GM18502 (cell line): ENCODE data around the gene ADAMTS15.

Source experiments
- ATAC-seq: cut with Tn5 transposase; IDR thresholded peaks from one replicate; pipeline ENCODE4 v1.9.1; 2021; ENCODE audit warnings: mild to moderate bottlenecking; ENCODE audit not compliant: unreplicated experiment, poor library complexity

Gene ADAMTS15

DNA sequence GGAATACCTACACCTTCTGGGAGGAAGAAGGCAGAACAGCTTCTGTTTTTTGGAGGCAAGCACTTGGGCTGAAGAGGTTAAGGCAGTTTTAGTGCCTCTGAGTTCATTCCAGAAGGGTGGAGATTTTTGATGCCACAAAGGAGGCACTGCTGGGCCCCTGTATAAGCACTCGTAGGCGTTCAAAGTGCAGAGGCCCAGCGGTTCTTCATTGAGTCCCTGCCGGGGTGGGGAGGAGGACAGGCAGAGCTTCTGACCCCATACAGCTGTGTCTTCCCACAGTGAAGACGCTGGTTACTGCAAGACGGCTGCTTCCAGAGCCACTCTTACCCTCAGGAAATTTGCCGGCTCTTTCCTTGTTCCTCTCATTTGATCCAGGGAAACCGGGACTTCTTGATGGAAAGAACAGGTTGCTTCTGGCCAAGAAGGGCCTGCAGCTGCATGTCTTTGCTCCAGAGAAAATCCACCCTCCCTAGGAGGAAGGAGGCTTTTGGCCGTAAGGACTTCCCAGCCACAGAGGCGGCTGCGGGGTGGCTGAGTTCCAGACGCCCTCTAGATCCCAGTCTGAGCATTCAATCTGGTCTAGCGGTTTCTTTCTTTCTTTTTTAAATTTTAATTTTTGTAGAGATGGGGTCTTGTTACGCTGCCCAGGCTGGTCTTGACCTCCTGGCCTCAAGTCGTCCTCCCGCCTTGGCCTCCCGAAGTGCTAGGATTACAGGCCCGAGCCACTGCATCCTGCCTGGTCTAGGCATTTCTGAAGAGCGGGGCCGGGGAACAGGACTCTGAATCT lies 9.4 kb downstream of the ADAMTS15 start:
- no peak for ATAC-seq

DNA sequence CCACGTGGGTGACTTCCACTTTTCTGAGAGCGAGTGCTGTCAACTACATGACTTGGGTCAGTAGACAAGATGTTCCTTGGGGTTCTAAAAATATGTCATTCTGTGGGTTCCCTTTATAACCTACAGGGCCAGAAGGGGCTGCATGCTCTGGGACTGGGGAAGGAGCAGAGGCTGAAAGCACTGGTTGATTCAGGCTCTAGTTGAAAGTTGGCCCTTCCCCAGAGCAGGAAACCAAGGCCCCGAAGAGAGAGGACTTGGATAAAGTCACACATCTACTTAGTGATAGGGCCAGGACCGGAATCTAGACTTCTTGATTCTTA lies 9.9 kb downstream of the ADAMTS15 start:
- no peak for ATAC-seq

DNA sequence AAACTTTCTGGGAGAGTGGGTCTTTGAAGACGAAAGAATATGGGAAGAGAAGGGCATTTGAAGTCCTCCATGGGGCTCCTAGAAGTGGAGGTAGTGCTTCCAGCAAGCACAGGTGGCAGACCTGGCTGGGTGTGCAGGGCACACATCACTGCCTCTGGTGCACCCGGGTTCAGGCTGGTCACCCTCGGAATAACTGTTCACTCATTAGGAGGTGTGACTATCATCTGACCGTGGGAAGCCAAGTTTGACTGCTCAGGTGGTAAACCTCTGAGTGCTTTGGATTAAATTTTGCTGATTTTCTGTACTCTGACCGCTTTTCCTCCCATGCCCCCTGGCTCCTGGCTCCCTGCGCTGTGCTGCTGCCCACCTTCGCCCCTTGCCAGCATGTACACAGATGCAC lies 11.1 kb downstream of the ADAMTS15 start:
- ATAC-seq, result no peak

DNA sequence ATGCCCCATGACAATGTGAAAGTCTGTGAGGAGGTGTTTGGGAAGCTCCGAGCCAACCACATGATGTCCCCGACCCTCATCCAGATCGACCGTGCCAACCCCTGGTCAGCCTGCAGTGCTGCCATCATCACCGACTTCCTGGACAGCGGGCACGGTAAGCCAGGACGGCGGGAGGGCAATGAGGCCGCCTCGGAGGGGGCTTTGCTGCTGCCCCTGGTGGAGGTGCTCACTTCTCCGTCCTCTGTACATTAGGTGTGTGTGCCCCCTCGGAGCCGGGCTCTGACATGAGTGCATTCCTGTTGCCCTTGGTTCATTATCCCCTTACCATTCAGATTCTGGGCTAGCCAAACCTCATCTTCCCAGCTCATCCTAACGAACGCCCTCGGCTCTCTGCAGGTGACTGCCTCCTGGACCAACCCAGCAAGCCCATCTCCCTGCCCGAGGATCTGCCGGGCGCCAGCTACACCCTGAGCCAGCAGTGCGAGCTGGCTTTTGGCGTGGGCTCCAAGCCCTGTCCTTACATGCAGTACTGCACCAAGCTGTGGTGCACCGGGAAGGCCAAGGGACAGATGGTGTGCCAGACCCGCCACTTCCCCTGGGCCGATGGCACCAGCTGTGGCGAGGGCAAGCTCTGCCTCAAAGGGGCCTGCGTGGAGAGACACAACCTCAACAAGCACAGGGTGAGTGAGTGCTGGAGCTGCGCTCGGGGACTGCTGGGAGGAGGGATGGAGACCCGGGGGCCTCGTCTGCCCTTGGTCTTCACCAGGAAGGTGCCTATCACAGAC lies 13.8 kb downstream of the ADAMTS15 start:
- ATAC-seq, result no peak

DNA sequence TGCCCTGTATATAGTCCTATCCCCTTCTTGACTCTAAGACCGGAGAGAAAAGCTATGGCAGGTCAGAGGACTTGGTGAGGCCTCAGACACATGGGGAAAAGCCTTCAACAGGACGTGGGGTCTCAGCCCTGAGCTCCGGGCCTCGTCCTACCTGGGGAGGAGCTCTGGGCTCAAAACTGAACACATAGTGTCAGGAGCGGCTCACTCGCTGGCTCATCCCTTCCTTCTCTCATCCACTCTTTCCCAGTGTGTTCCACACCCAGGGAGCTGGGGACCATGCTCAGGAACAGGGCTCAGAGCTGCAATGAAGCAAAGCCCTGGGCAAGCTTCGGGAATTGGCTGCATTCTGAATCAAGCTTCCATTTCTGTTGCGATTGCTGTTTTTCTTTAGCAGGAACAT lies 14.5 kb downstream of the ADAMTS15 start:
- ATAC-seq, result no peak

DNA sequence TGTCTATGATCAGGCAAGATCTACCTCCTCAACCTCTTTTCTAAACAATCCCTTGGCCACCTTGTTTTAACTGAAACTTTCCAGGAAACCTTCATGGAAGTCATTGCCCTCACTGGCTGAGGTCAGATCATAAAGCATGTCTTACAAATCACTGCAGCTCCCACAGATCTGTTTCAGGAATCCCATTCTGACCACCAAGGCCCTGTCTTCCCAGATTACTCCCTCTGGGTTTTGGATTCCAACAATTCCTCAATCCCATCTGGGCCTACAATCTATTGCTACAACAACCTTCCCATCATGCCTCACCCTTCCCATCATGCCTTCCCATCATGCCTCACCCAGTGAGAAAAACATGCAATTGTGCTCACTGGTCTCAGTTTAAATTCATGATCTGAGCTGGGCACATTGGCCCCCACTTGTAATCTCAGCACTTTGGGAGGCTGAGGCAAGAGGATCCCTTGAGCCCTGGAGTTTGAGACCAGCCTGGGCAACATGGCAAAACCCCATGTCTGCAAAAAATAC lies 15.9 kb downstream of the ADAMTS15 start:
- ATAC-seq, result no peak

DNA sequence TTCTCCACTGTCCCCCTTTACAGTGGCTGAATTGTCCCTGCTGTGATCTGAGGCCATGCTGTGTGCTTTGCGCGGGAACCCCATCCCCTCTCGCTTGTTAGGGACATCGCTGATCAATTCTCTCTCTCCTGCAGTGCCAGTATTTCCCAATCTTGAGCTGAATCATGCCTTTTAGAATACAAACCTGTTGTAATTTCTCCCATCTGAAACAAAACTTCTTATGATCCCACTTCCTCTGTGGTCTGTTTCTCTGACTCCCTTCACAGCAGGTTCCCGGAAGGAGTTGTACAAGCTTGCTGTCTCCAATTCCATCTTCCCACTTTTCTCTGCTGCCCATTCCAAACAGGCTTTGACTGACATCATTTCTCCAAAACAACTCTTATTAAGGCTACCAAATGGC lies 16.8 kb downstream of the ADAMTS15 start:
- no peak for ATAC-seq

DNA sequence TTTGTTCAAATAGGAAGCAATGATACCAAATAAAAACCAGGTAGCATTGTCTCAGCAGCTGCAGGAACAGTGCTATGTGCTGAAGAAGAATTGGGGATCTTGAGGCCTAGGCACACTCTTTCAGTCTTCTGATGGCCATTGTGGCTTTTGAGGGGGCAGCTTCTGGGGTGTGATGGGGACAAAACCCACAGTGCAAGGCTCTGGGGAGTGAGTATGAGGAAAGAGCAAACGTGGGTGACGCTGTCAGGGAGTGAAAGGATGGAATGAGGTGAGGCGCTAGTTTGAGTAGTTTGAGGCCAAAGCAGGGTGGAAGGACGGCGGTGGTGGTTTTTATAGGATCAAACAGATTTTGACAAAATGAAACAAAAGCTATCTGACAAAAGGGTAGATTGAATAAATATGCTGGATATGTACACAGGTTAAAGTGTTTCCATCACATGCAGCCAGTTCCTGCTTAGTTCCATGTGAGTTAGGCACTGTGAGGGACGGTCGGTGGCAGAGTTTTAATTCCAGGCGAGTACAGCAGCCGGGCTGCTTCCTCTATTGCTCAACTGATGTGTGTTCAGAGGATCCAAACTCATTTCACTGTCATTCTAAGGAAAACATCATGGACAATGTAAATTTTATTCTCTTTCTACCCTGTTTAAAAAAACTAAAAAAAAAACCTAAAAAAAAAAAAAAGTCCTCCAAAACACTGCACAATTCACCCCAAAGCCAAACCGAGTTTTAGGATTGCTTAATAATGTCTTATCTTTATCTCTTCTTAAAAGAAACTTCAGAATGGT lies 18.9 kb downstream of the ADAMTS15 start:
- no peak for ATAC-seq

DNA sequence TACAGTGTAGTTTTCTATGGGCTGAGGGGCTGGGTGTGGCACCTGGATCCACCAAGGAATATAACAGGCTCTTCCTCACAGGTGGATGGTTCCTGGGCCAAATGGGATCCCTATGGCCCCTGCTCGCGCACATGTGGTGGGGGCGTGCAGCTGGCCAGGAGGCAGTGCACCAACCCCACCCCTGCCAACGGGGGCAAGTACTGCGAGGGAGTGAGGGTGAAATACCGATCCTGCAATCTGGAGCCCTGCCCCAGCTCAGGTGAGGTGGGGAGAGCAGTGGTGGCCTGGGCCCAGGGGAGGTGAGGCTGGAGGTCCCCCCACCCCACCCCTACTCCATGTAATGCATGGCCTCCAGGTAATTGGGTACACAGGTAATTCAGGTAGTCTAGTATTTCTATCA lies 20.7 kb downstream of the ADAMTS15 start:
- ATAC-seq, result no peak

DNA sequence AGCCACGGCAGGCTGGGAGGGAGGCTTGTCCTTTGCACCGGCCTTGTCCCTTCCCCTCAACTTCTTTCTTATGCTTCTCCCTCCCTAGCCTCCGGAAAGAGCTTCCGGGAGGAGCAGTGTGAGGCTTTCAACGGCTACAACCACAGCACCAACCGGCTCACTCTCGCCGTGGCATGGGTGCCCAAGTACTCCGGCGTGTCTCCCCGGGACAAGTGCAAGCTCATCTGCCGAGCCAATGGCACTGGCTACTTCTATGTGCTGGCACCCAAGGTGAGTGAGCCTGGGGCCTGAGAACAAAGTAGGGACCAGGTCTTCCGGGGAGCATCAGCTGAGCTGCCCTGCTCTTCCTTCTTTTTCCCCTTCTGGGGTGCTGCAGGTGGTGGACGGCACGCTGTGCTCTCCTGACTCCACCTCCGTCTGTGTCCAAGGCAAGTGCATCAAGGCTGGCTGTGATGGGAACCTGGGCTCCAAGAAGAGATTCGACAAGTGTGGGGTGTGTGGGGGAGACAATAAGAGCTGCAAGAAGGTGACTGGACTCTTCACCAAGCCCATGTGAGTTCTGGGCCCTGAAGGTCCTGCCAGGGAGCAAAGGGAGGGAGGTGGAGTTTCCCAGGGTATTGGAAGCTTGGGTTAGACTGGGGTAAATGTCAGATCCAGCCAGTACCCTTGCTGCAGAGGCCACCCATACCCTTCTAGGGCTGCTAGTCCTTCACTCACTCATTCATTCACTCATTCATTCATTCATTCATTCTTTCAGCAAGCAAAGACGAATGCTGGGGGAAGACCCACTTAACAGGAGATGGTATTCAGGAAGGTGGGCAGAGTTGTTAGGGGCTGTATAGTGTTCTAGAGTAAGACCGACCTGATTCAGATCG lies 22.6 kb downstream of the ADAMTS15 start:
- ATAC-seq, result no peak

DNA sequence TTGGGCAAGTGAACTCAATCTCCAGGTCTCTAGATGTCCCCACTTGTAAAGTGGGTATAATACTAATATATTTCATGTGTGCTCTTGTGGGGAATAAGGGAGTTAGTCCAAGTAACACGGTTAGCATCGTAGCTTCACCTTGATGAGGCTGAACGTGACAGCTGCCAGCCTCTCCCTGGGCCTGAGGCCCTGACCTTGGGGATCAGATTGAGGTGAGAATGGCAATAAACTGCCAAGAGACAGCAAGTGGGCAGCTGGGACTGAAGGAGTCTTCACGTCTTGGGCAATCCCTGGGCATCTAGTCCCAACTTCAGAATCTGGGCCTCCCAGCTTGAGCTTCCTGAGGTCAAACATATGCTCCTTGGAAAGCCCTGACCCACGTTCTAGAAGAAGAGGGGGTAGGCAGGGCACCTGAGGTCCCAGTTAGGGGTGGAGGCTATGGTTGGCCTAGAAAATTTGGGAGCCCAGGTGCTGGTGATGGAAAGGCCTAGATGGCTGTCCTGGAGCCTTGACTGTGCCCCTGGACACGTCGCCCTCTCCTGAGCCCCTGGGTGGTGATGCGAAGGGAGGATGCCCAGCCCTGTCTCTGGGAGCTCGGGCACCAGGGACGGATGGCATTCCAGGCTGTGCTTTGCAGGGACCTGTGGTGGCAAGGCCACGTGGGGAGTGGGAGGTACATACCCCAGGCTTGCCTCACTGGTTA lies 23.4 kb downstream of the ADAMTS15 start:
- ATAC-seq, result no peak

DNA sequence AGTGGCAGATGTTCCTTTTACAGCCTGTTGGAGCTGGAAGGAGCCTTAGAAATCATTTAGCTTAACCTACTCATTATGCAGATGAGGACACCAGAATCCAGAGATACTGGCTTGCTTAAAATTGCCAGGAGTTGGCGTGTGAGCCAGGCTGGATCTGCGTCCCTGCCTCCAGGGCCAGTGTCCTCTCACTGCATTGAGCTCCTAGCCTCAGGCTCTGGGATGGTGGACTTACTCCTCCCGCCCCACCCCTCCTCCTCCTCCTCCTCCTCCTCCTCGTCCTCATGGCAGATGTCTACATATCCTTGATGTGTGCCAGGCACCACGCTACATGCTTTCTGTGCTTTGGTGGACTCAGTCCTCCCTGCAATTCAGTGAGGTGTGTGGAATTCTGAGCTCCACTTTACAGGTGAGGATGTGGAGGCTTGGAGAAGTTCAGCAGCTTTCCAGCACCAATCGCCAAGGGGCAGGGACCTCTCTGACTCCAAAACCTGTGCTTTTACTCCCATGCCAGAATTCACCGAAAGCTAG lies 24.1 kb downstream of the ADAMTS15 start:
- ATAC-seq, result no peak

DNA sequence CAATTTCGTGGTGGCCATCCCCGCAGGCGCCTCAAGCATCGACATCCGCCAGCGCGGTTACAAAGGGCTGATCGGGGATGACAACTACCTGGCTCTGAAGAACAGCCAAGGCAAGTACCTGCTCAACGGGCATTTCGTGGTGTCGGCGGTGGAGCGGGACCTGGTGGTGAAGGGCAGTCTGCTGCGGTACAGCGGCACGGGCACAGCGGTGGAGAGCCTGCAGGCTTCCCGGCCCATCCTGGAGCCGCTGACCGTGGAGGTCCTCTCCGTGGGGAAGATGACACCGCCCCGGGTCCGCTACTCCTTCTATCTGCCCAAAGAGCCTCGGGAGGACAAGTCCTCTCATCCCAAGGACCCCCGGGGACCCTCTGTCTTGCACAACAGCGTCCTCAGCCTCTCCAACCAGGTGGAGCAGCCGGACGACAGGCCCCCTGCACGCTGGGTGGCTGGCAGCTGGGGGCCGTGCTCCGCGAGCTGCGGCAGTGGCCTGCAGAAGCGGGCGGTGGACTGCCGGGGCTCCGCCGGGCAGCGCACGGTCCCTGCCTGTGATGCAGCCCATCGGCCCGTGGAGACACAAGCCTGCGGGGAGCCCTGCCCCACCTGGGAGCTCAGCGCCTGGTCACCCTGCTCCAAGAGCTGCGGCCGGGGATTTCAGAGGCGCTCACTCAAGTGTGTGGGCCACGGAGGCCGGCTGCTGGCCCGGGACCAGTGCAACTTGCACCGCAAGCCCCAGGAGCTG lies 24.8 kb downstream of the ADAMTS15 start:
- ATAC-seq, result no peak

DNA sequence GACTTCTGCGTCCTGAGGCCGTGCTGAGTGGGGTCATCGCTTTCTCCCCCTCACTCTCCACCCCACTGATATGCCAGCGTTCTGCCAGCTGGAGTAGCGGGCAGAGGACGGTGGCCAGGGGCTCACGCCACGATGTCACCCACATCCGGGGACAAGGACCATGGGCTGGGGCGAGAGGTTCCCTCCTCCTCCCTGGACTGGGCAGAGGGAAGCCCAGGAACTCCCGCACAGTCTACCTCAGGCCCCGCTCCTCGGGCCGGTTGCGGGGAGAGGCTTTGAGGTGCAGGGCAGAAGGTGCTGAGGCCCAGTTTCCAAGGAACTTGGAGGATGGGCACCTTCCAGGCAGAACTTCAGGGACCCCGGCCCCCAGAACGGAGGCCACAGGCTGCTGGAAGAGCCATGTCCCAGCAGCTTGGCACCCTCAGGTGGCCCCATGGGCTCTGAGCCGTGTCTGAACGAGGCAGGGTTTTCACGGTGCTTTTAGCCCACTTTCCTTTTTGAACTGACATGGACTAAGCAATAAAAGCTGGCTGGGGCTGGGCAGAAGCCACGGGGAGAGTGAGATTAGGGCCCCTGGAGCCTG lies 25.4 kb downstream of the ADAMTS15 start:
- ATAC-seq, result no peak

DNA sequence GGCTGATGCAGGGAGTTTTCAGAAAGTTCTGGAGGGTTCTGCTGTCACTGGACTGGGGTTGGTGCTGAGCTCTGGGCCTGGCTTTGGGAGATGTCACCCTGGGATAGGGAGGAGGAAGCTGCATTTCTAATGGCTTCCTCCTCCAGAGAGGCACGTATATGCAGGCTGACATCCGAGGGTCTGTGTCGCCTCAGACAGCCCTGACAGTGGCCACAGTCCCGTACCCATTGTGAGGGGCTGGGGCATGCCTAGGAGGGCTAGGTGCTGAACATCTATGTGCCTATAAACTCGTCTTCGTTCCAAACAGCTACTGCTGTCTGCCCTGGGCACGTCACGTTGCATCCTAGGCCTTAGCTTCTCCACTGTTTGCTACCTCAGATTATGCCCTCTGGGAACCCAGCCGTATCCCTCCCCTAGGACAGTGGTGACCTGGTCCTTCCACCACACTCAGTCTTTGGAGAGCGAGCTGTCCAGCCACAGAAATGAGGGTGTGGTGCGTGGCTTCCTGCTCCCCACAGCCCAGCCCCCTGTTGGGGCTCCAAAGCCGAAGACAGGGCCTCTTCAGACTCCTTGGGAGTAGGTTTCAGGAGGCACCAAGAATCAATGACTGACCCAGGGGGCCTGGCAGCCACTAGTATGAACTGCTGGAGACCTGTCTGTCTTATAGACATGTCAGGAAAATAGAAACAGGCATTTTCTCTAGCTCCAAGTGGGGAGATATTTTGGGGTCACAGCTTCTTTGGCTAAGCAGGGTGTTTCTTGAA lies 26.4 kb downstream of the ADAMTS15 start:
- ATAC-seq, result no peak

DNA sequence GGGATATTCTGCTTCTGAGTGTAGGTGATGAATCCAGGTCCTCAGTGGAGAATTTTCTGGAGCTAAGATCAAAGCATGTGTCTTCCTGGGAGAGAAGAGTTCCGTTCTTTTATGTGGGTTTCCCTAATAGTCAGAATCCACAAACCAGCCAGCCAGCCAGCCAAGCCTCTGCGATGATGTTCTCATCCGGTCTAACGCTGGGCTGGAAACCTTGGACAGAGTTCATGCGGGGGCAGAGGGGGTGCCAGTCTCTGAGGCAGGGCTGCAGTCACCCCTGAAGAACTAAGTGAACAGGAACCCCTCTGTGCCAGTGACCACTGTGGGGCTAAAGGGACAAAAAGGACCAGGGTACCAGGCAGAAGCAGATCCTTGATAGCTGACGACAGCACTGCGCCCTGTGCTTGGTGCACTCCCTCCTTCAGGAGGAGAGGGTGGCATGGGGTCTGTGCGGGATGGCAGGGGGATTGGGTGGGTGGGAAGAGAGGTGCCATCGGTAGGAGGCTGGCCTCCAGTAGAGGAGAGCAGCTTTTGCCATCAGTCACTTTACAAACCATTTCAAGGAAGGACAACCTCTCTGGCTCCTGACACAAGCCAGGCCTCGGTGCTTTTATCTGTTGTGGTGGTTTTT lies 27.1 kb downstream of the ADAMTS15 start:
- no peak for ATAC-seq
